GM12878 (cell line): ENCODE measurements around the gene KDM4F. TPM values are rescaled to one million over a fixed set of nuclear protein-coding genes. Genes with fewer than 3 reads are reported as not detected.
"Not testable (repeated sequence)": the region's sequence is repeated elsewhere in the genome, so short reads cannot be mapped to it uniquely, and the experiment has no call there.

Experiments
- ATAC-seq: fragments of 200-7000 bp; cut with Tn5 transposase; 3 replicates; pipeline ENCODE4 v1.9.1; 2020; ENCODE audit warnings: mild to moderate bottlenecking, moderate library complexity
- BruUV-seq: library from RNA; stranded (reverse); fragments of 400-500 nt; replicated peaks from 2 replicates; lab custom pipeline; 2021; lab: Mats Ljungman, UMichigan
- CTCF ChIA-PET: fragments of 300-600 bp; sonication (Branson Sonifier 250); formaldehyde crosslinking; extraction: SDS; loops from one replicate; lab custom pipeline; 2021; ENCODE audit warnings: inconsistent platforms; lab: Yijun Ruan, JAX
- POLR2A ChIA-PET: fragments of 350-600 bp; formaldehyde crosslinking; extraction: SDS; loops from one replicate; lab custom pipeline; 2021; ENCODE audit warnings: inconsistent platforms; lab: Charles Lee
- RAD21 ChIA-PET: fragments of 300-600 bp; sonication (Branson Sonifier 250); formaldehyde crosslinking; loops from one replicate; lab custom pipeline; 2023; ENCODE audit warnings: antibody characterized with exemption; ENCODE audit not compliant: unreplicated experiment; lab: Charles Lee
- SMC1A ChIA-PET: fragments of 300-600 bp; sonication (Branson Sonifier 250); formaldehyde crosslinking; loops from one replicate; lab custom pipeline; 2023; ENCODE audit not compliant: unreplicated experiment, uncharacterized antibody; lab: Charles Lee
- DNase-seq: peaks from one replicate; pipeline ENCODE4 v3.0.0-alpha.2; 2011; ENCODE audit warnings: low read depth, low spot score
- FAIRE-seq: peaks from 3 replicates; lab custom pipeline; 2011; peaks lifted over from hg19 to GRCh38; lab: Jason Lieb, UNC
- H2AFZ ChIP-seq: 2 replicates; pipeline ENCODE4 v1.6.0; 2011; ENCODE audit warnings: low read depth, low read length, control low read depth; ENCODE audit not compliant: control insufficient read depth
- H3K27ac ChIP-seq: 2 replicates; pipeline ENCODE4 v1.5.1; 2011; ENCODE audit warnings: control low read depth; ENCODE audit not compliant: control insufficient read depth, insufficient read depth
- H3K27me3 ChIP-seq, 2 experiments: replicated peaks in 1 of 2; 2 replicates each; pipeline versions ENCODE4 v1.6.0 to v1.6.1; 2011; ENCODE audit warnings: low read length in 1 of 2; ENCODE audit not compliant: control insufficient read depth in 2 of 2, insufficient read depth in 2 of 2
- H3K36me3 ChIP-seq, 2 experiments: 2 replicates each; pipeline ENCODE4 v1.5.1; 2011; ENCODE audit warnings: low read length in 1 of 2; ENCODE audit not compliant: control insufficient read depth in 2 of 2, insufficient read depth in 2 of 2
- H3K4me1 ChIP-seq: 2 replicates; pipeline ENCODE4 v1.6.1; 2011; ENCODE audit warnings: mild to moderate bottlenecking, low read length, moderate library complexity, mixed read lengths; ENCODE audit not compliant: control insufficient read depth, insufficient read depth
- H3K4me2 ChIP-seq: 2 replicates; pipeline ENCODE4 v1.6.0; 2011; ENCODE audit warnings: control low read depth; ENCODE audit not compliant: control insufficient read depth, insufficient read depth
- H3K4me3 ChIP-seq: fragments of 200-600 bp; sonication (generic); 2 replicates; pipeline ENCODE4 v1.5.1; 2016
- H3K79me2 ChIP-seq: 2 replicates; pipeline ENCODE4 v1.6.0; 2011; ENCODE audit warnings: low read length; ENCODE audit not compliant: control insufficient read depth, insufficient read depth
- H3K9ac ChIP-seq: 2 replicates; pipeline ENCODE4 v1.8.0; 2011; ENCODE audit warnings: low read length, control low read depth, mixed read lengths; ENCODE audit not compliant: control insufficient read depth, insufficient read depth
- H3K9me3 ChIP-seq: replicated peaks from 3 replicates; pipeline ENCODE4 v1.5.1; 2011; ENCODE audit warnings: mild to moderate bottlenecking, low read length; ENCODE audit not compliant: control insufficient read depth, insufficient read depth
- H4K20me1 ChIP-seq: 2 replicates; pipeline ENCODE4 v1.6.0; 2011; ENCODE audit not compliant: control insufficient read depth, insufficient read depth
- BACH1 ChIP-seq: fragments of 450-650 bp; IDR thresholded peaks from 2 replicates; pipeline ENCODE4 v1.6.1; 2017; ENCODE audit warnings: mild to moderate bottlenecking, borderline replicate concordance
- CHD4 ChIP-seq: fragments of 200-600 bp; sonication (generic); IDR thresholded peaks from 2 replicates; pipeline ENCODE4 v1.6.1; 2016; ENCODE audit warnings: mild to moderate bottlenecking
- MTA2 ChIP-seq: fragments of 450-650 bp; IDR thresholded peaks from 2 replicates; pipeline ENCODE4 v1.6.1; 2016; ENCODE audit warnings: low read depth, mild to moderate bottlenecking, moderate library complexity
- SIX5 ChIP-seq: IDR thresholded peaks from 2 replicates; pipeline ENCODE4 v1.6.1; 2011; ENCODE audit warnings: mild to moderate bottlenecking, low read depth, low read length, moderate library complexity; ENCODE audit not compliant: severe bottlenecking
- ZBED1 ChIP-seq: IDR thresholded peaks from 2 replicates; pipeline ENCODE4 v1.6.1; 2016; ENCODE audit warnings: borderline replicate concordance
- ZNF384 ChIP-seq: IDR thresholded peaks from 2 replicates; pipeline ENCODE4 v1.6.1; 2012; ENCODE audit warnings: low read depth, mild to moderate bottlenecking, low read length, improper control_type of control experiment, borderline replicate concordance
- WGBS: methylation state at CpG from one replicate; pipeline ENCODE4 v1.1.6; 2016; ENCODE audit warnings: low lambda C conversion rate; ENCODE audit not compliant: insufficient replicate concordance, insufficient coverage; ENCODE audit errors: missing lambda C conversion rate; 5-methylcytosine and 5-hydroxymethylcytosine counted together
- in situ Hi-C: fragments of 300-500 bp; cut with MboI; formaldehyde crosslinking; loops from 9 replicates; pipeline ENCODE4 v1.14.3; 2018; ENCODE audit warnings: mixed read lengths
- intact Hi-C: fragments of 100-400 bp; cut with micrococcal nuclease; formaldehyde crosslinking; loops from one replicate; pipeline ENCODE4 v1.14.2; 2022; ENCODE audit not compliant: unreplicated experiment
- polyA plus RNA-seq, 11 experiments: library from polyadenylated mRNA; depleted of rRNA in 4 of 11; unstranded in 6 of 11; stranded (reverse) in 5 of 11; fragments of >200 nt; fragmentation: Nextera tagmentation in 4 of 11; fragmentation: Illumina TruSeq in 1 of 11; extraction: Ambion mirVana in 4 of 11; extraction: Trizol in 1 of 11; gene quantifications; 1 replicate in 1 of 11; 2 replicates in 10 of 11; pipeline versions ENCODE4 v1.2.1 to v1.2.3, GENCODE V29; 2011 to 2016; ENCODE audit warnings: inconsistent platforms in 2 of 11, missing spikeins in 2 of 11, low read depth in 1 of 11
- total RNA-seq, 4 experiments: library from RNA; depleted of rRNA in 3 of 4; stranded (reverse); fragments of >200 nt in 3 of 4; fragmentation: Illumina TruSeq in 1 of 4; extraction: Trizol in 1 of 4; gene quantifications; 2 replicates each; pipeline versions ENCODE4 v1.2.1 to v1.2.3, GENCODE V29; 2013 to 2021

Gene KDM4F
- total and polyA plus RNA-seq, 10 of the 15 experiments (the other 5 are each of a cell fraction or from before 2014, with no cell fraction given): not detected

GRCh38 chr11:95021468-95021867 is 27.8 kb upstream of the KDM4F start:
- 69% methylated on average over 5 of the region's 5 CpGs for WGBS
- H3K4me1 ChIP-seq, CTCF ChIA-PET, H3K4me3 ChIP-seq, SMC1A ChIA-PET, H2AFZ ChIP-seq, H3K9me3 ChIP-seq, H3K9ac ChIP-seq, RAD21 ChIA-PET, ATAC-seq, H3K36me3 ChIP-seq, H3K27ac ChIP-seq, H4K20me1 ChIP-seq, DNase-seq, in situ Hi-C loops, FAIRE-seq, H3K27me3 ChIP-seq, POLR2A ChIA-PET, H3K4me2 ChIP-seq, BruUV-seq, intact Hi-C loops, H3K79me2 ChIP-seq: not testable (repeated sequence)

- no peaks in the 10 kb centered on the region for H3K79me2 ChIP-seq
- ChIA-PET POLR2A (no interaction called here), CTCF (no interaction called here), SMC1A (no interaction called here), RAD21 (no interaction called here)
- no peaks in the 10 kb centered on the region for H3K9me3 ChIP-seq
- H3K27me3 ChIP-seq: no peaks in the 10 kb centered on the region; a peak in 2 of 4 replicates
- ATAC-seq: no peak
- 11% methylated on average over 1 of the region's 1 CpG for WGBS
- no peaks in the 10 kb centered on the region for H3K4me1 ChIP-seq
- H2AFZ ChIP-seq: no peak within 1 kb of the TSS
- no peak for TF ChIP-seq CHD4
- no peak for TF ChIP-seq BACH1
- TF ChIP-seq SIX5: no peak
- no peak for TF ChIP-seq MTA2
- TF ChIP-seq ZNF384: no peak
- TF ChIP-seq ZBED1: no peak
- no peaks in the 10 kb centered on the region for H3K36me3 ChIP-seq
- no peak within 1 kb of the TSS for H3K4me3 ChIP-seq
- FAIRE-seq: no peak
- no peak within 1 kb of the TSS for H3K4me2 ChIP-seq
- no peak for DNase-seq
- intact Hi-C loops: no loop called here
- no peak within 1 kb of the TSS for H3K9ac ChIP-seq
- in situ Hi-C loops: no loop called here
- H3K27ac ChIP-seq: no peak within 1 kb of the TSS
- H4K20me1 ChIP-seq: no peaks in the 10 kb centered on the region
- no TSS peak for BruUV-seq
Measured at GRCh38 chr11:95024958-95025357, 24.3 kb upstream of the KDM4F start, which contains the start of gene KDM4E. Gene KDM4E, plus strand, starts transcription at chr11:95025258. Its CDS starts 300 bp downstream, at chr11:95025558.

GRCh38 chr11:95025594-95025993 is 23.6 kb upstream of the KDM4F start:
- H3K27ac ChIP-seq, in situ Hi-C loops, BruUV-seq, H3K27me3 ChIP-seq, H3K4me3 ChIP-seq, H3K36me3 ChIP-seq, POLR2A ChIA-PET, H3K4me1 ChIP-seq, CTCF ChIA-PET, H4K20me1 ChIP-seq, DNase-seq, H3K9me3 ChIP-seq, H3K79me2 ChIP-seq, FAIRE-seq, intact Hi-C loops, ATAC-seq, RAD21 ChIA-PET, SMC1A ChIA-PET, H3K9ac ChIP-seq, H2AFZ ChIP-seq, H3K4me2 ChIP-seq: not testable (repeated sequence)
- 46% methylated on average over 6 of the region's 9 CpGs for WGBS
